Measurements from ENCODE around the gene LIFR. TPM values are rescaled to one million over a fixed set of nuclear protein-coding genes. Genes with fewer than 3 reads are reported as not detected.

The LIFR gene
- total and polyA plus RNA-seq, 2 donors (not counting 3 experiments of a cell fraction or from before 2014, with no cell fraction given) = 4.1 to 36.4 TPM

DNA sequence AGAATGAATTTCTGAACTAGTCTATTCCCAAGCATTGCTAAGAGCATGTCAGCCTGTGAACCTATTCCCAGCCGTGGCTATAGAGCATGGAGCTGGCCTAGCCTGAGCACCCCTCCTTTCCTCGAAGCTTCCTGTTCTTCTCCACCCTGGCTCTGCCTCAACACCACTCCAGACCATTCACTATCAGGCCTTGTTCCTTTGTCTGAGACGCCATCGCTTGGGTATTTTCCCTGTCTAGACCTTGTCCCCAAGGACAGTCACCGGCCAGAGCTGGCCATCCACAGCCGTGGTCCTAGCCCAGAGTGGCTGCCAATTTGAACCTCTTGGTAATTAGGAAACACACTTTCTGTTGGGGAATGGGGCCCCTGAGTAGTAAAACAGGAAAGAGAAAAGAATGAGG, 105.8 kb downstream of the LIFR start:
- Histone ChIP-seq H3K4me3 (replicated peaks in 1 of 3; ENCODE audit: insufficient read depth in 1 of 3, low read depth in 1 of 3, low read length in 3 of 3) (no peak overlapping the region), H3K9ac (replicated peaks; ENCODE audit: extremely low read depth, insufficient read depth, low read length) (no peak overlapping the region), H2AFZ (ENCODE audit: low read depth, low read length) (no peak overlapping the region), H3K27me3 (ENCODE audit: control insufficient read depth in 2 of 2, insufficient read depth in 2 of 2, low read length in 2 of 2) (no peaks in the 10 kb centered on the region), H3K27ac (ENCODE audit: insufficient read depth, low read depth, low read length) (no peak overlapping the region), H3K4me1 (ENCODE audit: control insufficient read depth, extremely low read depth, insufficient read depth, low read length) (no peaks in the 10 kb centered on the region), H3K9me1 (replicated peaks; ENCODE audit: control insufficient read depth, extremely low read depth, insufficient read depth, low read length) (no peaks in the 10 kb centered on the region), H3K9me3 (replicated peaks; ENCODE audit: control insufficient read depth, insufficient read depth, low read length) (no peaks in the 10 kb centered on the region), H4K20me1 (replicated peaks; ENCODE audit: control insufficient read depth, extremely low read depth, insufficient read depth, low read length) (no peaks in the 10 kb centered on the region), H3K4me2 (ENCODE audit: insufficient read depth, low read length) (no peak overlapping the region), H3K79me2 (ENCODE audit: control insufficient read depth, insufficient read depth, low read length) (no peaks in the 10 kb centered on the region), H3K36me3 (ENCODE audit: control insufficient read depth in 2 of 2, extremely low read depth in 1 of 2, insufficient read depth in 2 of 2, low read length in 2 of 2) (no peaks in the 10 kb centered on the region)
- ChIA-PET CTCF (interaction anchor here (1.4 to 5.9 kb wide), 3 partner anchors 8 to 359 kb away, joined by 5 to 55 read pairs (median 10); no protein-coding TSS in a partner anchor), POLR2A (no interaction called here)
- dilution Hi-C loops (cut with MboI; ENCODE audit: extremely low pct_ligation_motif_present, low sequenced_read_pairs) (no loop called here), intact Hi-C loops (cut with micrococcal nuclease) (no loop called here)
- no TSS peak for BruUV-seq (replicated peaks)
- TF ChIP-seq EZH2 (IDR thresholded peaks at IDR 0.05; ENCODE audit: borderline replicate concordance, low read depth, low read length, severe bottlenecking) = no peak
- TF ChIP-seq CTCF (IDR thresholded peaks at IDR 0.05; ENCODE audit: extremely low read depth in 1 of 2, insufficient read depth in 1 of 2, low read depth in 1 of 2, low read length in 2 of 2) = no peak
- no peak for TF ChIP-seq MYC (IDR thresholded peaks at IDR 0.05; ENCODE audit: low read depth, low read length)
- no peak for TF ChIP-seq FOS (IDR thresholded peaks at IDR 0.05; ENCODE audit: borderline replicate concordance, insufficient read depth, low read length)
- TF ChIP-seq GATA2 (IDR thresholded peaks at IDR 0.05; ENCODE audit: insufficient read depth, insufficient read length, low read depth, low read length) = no peak
- no peak for TF ChIP-seq JUN (IDR thresholded peaks at IDR 0.05; ENCODE audit: borderline replicate concordance, insufficient read depth, insufficient read length, low read depth)
- no peak for TF ChIP-seq POLR2AphosphoS5 (IDR thresholded peaks at IDR 0.05; ENCODE audit: insufficient read depth, low read depth, low read length)
- no peak for TF ChIP-seq POLR2A (IDR thresholded peaks at IDR 0.05; ENCODE audit: low read depth, low read length)
- no peak for TF ChIP-seq MAX (IDR thresholded peaks at IDR 0.05; ENCODE audit: insufficient read depth, insufficient read length)
- FAIRE-seq (no peak), DNase-seq (ENCODE audit: low read depth, low spot score) (no peak)
